ENCODE measurements around the gene KIF1A. TPM values are rescaled to one million over a fixed set of nuclear protein-coding genes. Genes with fewer than 3 reads are reported as not detected.

KIF1A gene
- total and polyA plus RNA-seq, 5 donors from 2014 or later: not detected

DNA sequence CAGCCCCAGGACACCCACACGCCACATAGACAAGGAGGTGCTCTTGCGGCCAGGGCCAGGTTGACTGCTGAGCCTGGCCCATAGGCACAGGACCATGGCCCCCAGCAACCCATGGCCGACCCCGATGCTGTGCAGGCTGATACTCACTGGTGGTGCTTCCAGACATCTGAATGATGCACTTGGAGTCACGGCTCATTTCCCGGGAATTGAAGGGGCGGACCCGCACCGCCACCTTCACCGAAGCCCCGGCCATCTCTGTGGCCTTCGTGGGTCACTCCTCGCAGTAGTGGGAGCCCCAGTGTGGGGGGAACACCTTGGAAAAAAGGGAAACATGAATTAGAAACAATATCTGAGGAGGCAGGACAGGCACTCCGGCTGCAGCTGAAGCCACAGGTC lies 22.5 kb downstream of the KIF1A start:
- no peaks in the 10 kb centered on the region for H3K4me1 Mint-ChIP-seq
- Histone ChIP-seq H3K9me3 (ENCODE audit: control insufficient read depth in 2 of 2, low read length in 2 of 2) (no peaks in the 10 kb centered on the region), H3K4me3 (ENCODE audit: low read depth, low read length) (no peak overlapping the region), H3K27ac (ENCODE audit: insufficient read depth, low read length, poor library complexity, severe bottlenecking) (no peak overlapping the region), H3K36me3 (ENCODE audit: control insufficient read depth, insufficient read depth, low read length) (no peaks in the 10 kb centered on the region), H3K4me1 (ENCODE audit: control insufficient read depth, insufficient read depth, low read length, poor library complexity, severe bottlenecking) (no peaks in the 10 kb centered on the region), H3K27me3 (ENCODE audit: control insufficient read depth, insufficient read depth, low read length) (peaks cover 1% of the 10 kb centered on the region)
- ATAC-seq (ENCODE audit: low read depth in 2 of 2): no peak
- H3K4me3 Mint-ChIP-seq: no peak overlapping the region
- H3K9me3 Mint-ChIP-seq: no peaks in the 10 kb centered on the region
- H3K27ac Mint-ChIP-seq: no peak overlapping the region
- peaks cover 8% of the 10 kb centered on the region for H3K27me3 Mint-ChIP-seq
- no peaks in the 10 kb centered on the region for H3K36me3 Mint-ChIP-seq
- no peak for DNase-seq

DNA sequence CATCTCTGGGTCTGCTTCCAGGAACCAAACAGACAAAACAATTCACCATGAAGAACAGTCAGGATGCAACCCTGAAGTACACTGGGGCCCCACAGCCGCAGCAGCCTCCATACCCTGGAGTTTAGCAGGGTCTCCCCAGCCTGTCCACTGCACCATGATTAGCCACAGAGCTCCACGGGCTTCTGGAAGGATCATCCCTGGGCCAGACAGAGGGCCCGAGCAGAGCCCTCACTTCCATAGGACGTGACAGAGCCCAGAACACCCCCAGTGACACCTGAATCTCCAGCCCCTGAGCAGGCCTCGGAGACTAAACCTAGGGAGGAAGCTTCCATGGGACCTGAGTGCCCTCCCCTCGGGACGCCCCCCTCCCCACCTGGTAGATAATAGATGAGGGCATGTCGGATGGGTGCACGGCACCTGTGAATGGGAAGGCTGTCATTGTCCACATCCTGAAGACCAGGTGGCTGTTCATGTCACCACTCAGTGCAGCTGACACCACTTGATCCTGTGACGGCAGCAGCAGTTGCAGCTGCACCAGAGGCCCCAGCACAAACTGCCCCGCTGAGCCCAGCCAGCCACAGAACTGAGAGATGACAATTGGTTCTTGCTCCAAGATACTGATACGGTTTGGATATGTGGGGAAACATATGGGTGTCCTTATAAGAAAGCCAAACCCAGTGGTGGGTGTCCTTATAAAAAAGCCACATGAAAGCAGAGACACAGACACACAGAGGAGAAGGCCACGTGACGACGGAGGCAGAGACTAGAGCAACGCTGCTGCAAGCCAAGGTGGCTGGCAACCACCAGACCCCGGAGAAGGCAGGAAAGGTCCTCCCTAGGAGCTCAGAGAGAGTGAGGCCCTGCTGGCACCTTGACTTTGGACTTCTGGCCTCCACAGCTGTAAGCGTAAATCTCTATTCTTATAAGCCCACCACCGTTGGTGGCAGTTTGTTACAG lies 23.2 kb downstream of the KIF1A start:
- DNase-seq (no peak), ATAC-seq (ENCODE audit: low read depth in 2 of 2) (no peak)
- H3K27me3 ChIP-seq (ENCODE audit: control insufficient read depth, insufficient read depth, low read length): no peaks in the 10 kb centered on the region
- H3K4me3 Mint-ChIP-seq: no peak overlapping the region
- no peaks in the 10 kb centered on the region for H3K36me3 ChIP-seq (ENCODE audit: control insufficient read depth, insufficient read depth, low read length)
- H3K9me3 ChIP-seq (ENCODE audit: control insufficient read depth in 2 of 2, low read length in 2 of 2): no peaks in the 10 kb centered on the region
- H3K27ac ChIP-seq (ENCODE audit: insufficient read depth, low read length, poor library complexity, severe bottlenecking): no peak overlapping the region
- H3K9me3 Mint-ChIP-seq: no peaks in the 10 kb centered on the region
- H3K4me1 Mint-ChIP-seq: no peaks in the 10 kb centered on the region
- peaks cover 8% of the 10 kb centered on the region for H3K27me3 Mint-ChIP-seq
- no peak overlapping the region for H3K4me3 ChIP-seq (ENCODE audit: low read depth, low read length)
- H3K27ac Mint-ChIP-seq: no peak overlapping the region
- no peaks in the 10 kb centered on the region for H3K36me3 Mint-ChIP-seq
- no peaks in the 10 kb centered on the region for H3K4me1 ChIP-seq (ENCODE audit: control insufficient read depth, insufficient read depth, low read length, poor library complexity, severe bottlenecking)

GRCh38 chr2:240795916-240796510 lies 24.0 kb downstream of the KIF1A start:
- Histone ChIP-seq H3K36me3 (ENCODE audit: control insufficient read depth, insufficient read depth, low read length) (no peaks in the 10 kb centered on the region), H3K4me1 (ENCODE audit: control insufficient read depth, insufficient read depth, low read length, poor library complexity, severe bottlenecking) (no peaks in the 10 kb centered on the region), H3K9me3 (ENCODE audit: control insufficient read depth in 2 of 2, low read length in 2 of 2) (no peaks in the 10 kb centered on the region), H3K4me3 (ENCODE audit: low read depth, low read length) (no peak overlapping the region), H3K27me3 (ENCODE audit: control insufficient read depth, insufficient read depth, low read length) (no peaks in the 10 kb centered on the region), H3K27ac (ENCODE audit: insufficient read depth, low read length, poor library complexity, severe bottlenecking) (no peak overlapping the region)
- no peaks in the 10 kb centered on the region for H3K9me3 Mint-ChIP-seq
- no peak overlapping the region for H3K4me3 Mint-ChIP-seq
- H3K27me3 Mint-ChIP-seq: peaks cover 2% of the 10 kb centered on the region
- H3K4me1 Mint-ChIP-seq: no peaks in the 10 kb centered on the region
- DNase-seq (no peak), ATAC-seq (ENCODE audit: low read depth in 2 of 2) (no peak)
- no peaks in the 10 kb centered on the region for H3K36me3 Mint-ChIP-seq
- H3K27ac Mint-ChIP-seq: no peak overlapping the region

- H3K9me3 ChIP-seq (ENCODE audit: control insufficient read depth in 2 of 2, low read length in 2 of 2): no peaks in the 10 kb centered on the region
- DNase-seq (no peak), ATAC-seq (ENCODE audit: low read depth in 2 of 2) (no peak)
- H3K4me1 ChIP-seq (ENCODE audit: control insufficient read depth, insufficient read depth, low read length, poor library complexity, severe bottlenecking): no peaks in the 10 kb centered on the region
- no peaks in the 10 kb centered on the region for H3K36me3 ChIP-seq (ENCODE audit: control insufficient read depth, insufficient read depth, low read length)
- Mint-ChIP-seq H3K9me3 (no peaks in the 10 kb centered on the region), H3K27me3 (no peaks in the 10 kb centered on the region), H3K36me3 (no peaks in the 10 kb centered on the region), H3K27ac (no peak overlapping the region), H3K4me1 (no peaks in the 10 kb centered on the region), H3K4me3 (no peak overlapping the region)
- H3K27ac ChIP-seq (ENCODE audit: insufficient read depth, low read length, poor library complexity, severe bottlenecking): no peak overlapping the region
- H3K27me3 ChIP-seq (ENCODE audit: control insufficient read depth, insufficient read depth, low read length): no peaks in the 10 kb centered on the region
- H3K4me3 ChIP-seq (ENCODE audit: low read depth, low read length): no peak overlapping the region
These were observed 24.6 kb downstream of the KIF1A start for GRCh38 chr2:240795454-240795853.

- no peaks in the 10 kb centered on the region for H3K9me3 Mint-ChIP-seq
- H3K27me3 Mint-ChIP-seq: no peaks in the 10 kb centered on the region
- Histone ChIP-seq H3K4me3 (ENCODE audit: low read depth, low read length) (no peak overlapping the region), H3K27ac (ENCODE audit: insufficient read depth, low read length, poor library complexity, severe bottlenecking) (no peak overlapping the region), H3K4me1 (ENCODE audit: control insufficient read depth, insufficient read depth, low read length, poor library complexity, severe bottlenecking) (no peaks in the 10 kb centered on the region), H3K36me3 (ENCODE audit: control insufficient read depth, insufficient read depth, low read length) (no peaks in the 10 kb centered on the region), H3K9me3 (ENCODE audit: control insufficient read depth in 2 of 2, low read length in 2 of 2) (no peaks in the 10 kb centered on the region), H3K27me3 (ENCODE audit: control insufficient read depth, insufficient read depth, low read length) (no peaks in the 10 kb centered on the region)
- DNase-seq (no peak), ATAC-seq (ENCODE audit: low read depth in 2 of 2) (no peak)
- H3K4me1 Mint-ChIP-seq: no peaks in the 10 kb centered on the region
- H3K4me3 Mint-ChIP-seq: no peak overlapping the region
- H3K27ac Mint-ChIP-seq: no peak overlapping the region
- no peaks in the 10 kb centered on the region for H3K36me3 Mint-ChIP-seq
These were observed 25.8 kb downstream of the KIF1A start for GRCh38 chr2:240794178-240794721.

GRCh38 chr2:240793313-240794177 lies 26.5 kb downstream of the KIF1A start:
- H3K27me3 ChIP-seq (ENCODE audit: control insufficient read depth, insufficient read depth, low read length): no peaks in the 10 kb centered on the region
- H3K27ac Mint-ChIP-seq: no peak overlapping the region
- H3K4me1 ChIP-seq (ENCODE audit: control insufficient read depth, insufficient read depth, low read length, poor library complexity, severe bottlenecking): no peaks in the 10 kb centered on the region
- no peaks in the 10 kb centered on the region for H3K36me3 ChIP-seq (ENCODE audit: control insufficient read depth, insufficient read depth, low read length)
- no peaks in the 10 kb centered on the region for H3K9me3 Mint-ChIP-seq
- H3K4me3 Mint-ChIP-seq: no peak overlapping the region
- no peaks in the 10 kb centered on the region for H3K4me1 Mint-ChIP-seq
- ATAC-seq (ENCODE audit: low read depth in 2 of 2) (no peak), DNase-seq (no peak)
- H3K9me3 ChIP-seq (ENCODE audit: control insufficient read depth in 2 of 2, low read length in 2 of 2): no peaks in the 10 kb centered on the region
- no peak overlapping the region for H3K4me3 ChIP-seq (ENCODE audit: low read depth, low read length)
- H3K27ac ChIP-seq (ENCODE audit: insufficient read depth, low read length, poor library complexity, severe bottlenecking): no peak overlapping the region
- H3K36me3 Mint-ChIP-seq: no peaks in the 10 kb centered on the region
- no peaks in the 10 kb centered on the region for H3K27me3 Mint-ChIP-seq

GRCh38 chr2:240792629-240793312 lies 27.2 kb downstream of the KIF1A start:
- H3K4me1 Mint-ChIP-seq: peaks cover 0 to 2% (median 0%) of the 10 kb centered on the region in 4 donors
- peaks cover 0 to 2% (median 0%) of the 10 kb centered on the region in 7 donors for H3K9me3 Mint-ChIP-seq
- DNase-seq (no peak), ATAC-seq (ENCODE audit: low read depth in 2 of 2) (no peak)
- no peaks in the 10 kb centered on the region for H3K36me3 Mint-ChIP-seq
- no peaks in the 10 kb centered on the region for H3K27me3 Mint-ChIP-seq
- no peaks in the 10 kb centered on the region for H3K36me3 ChIP-seq (ENCODE audit: control insufficient read depth, insufficient read depth, low read length)
- no peaks in the 10 kb centered on the region for H3K27me3 ChIP-seq (ENCODE audit: control insufficient read depth, insufficient read depth, low read length)
- no peak overlapping the region for H3K27ac Mint-ChIP-seq
- no peak overlapping the region for H3K27ac ChIP-seq (ENCODE audit: insufficient read depth, low read length, poor library complexity, severe bottlenecking)
- no peak overlapping the region for H3K4me3 ChIP-seq (ENCODE audit: low read depth, low read length)
- H3K4me3 Mint-ChIP-seq: no peak overlapping the region
- no peaks in the 10 kb centered on the region for H3K9me3 ChIP-seq (ENCODE audit: control insufficient read depth in 2 of 2, low read length in 2 of 2)
- no peaks in the 10 kb centered on the region for H3K4me1 ChIP-seq (ENCODE audit: control insufficient read depth, insufficient read depth, low read length, poor library complexity, severe bottlenecking)

All from CD4-positive, CD25-positive, alpha-beta regulatory T cell (primary cell).